Endothelial cell of umbilical vein (primary cell): ENCODE measurements around the gene NLRP9. TPM values are rescaled to one million over a fixed set of nuclear protein-coding genes. Genes with fewer than 3 reads are reported as not detected.

ENCODE experiments used
- BruUV-seq: library from RNA; stranded (reverse); fragments of 400-500 nt; replicated peaks from 2 replicates; lab custom pipeline; 2021; lab: Mats Ljungman, UMichigan
- CTCF ChIA-PET: fragments of 300-600, 350-600 bp; sonication (Branson Sonifier 250); formaldehyde crosslinking; loops from one replicate; lab custom pipeline; 2021; ENCODE audit warnings: antibody characterized with exemption, inconsistent platforms; lab: Charles Lee
- POLR2A ChIA-PET: fragments of 300-600, 350-600 bp; sonication (Branson Sonifier 250); formaldehyde crosslinking; loops from one replicate; lab custom pipeline; 2021; ENCODE audit warnings: antibody characterized with exemption, inconsistent platforms; lab: Charles Lee
- DNase-seq: peaks from one replicate; pipeline ENCODE4 v3.0.0-alpha.2; 2011; ENCODE audit warnings: low read depth, low spot score
- FAIRE-seq: peaks from 2 replicates; lab custom pipeline; 2011; peaks lifted over from hg19 to GRCh38; lab: Jason Lieb, UNC
- H2AFZ ChIP-seq: 2 replicates; pipeline ENCODE4 v1.6.0; 2012; ENCODE audit warnings: low read depth, low read length, control low read depth, inconsistent platforms
- H3K27ac ChIP-seq: 2 replicates; pipeline ENCODE4 v1.5.1; 2011; ENCODE audit warnings: low read depth, mild to moderate bottlenecking, control low read depth, low read length, moderate library complexity; ENCODE audit not compliant: insufficient read depth
- H3K27me3 ChIP-seq, 2 experiments: 2 replicates each; pipeline versions ENCODE4 v1.6.0 to v1.6.1; 2011; ENCODE audit warnings: low read length in 2 of 2, mixed read lengths in 1 of 2; ENCODE audit not compliant: control insufficient read depth in 2 of 2, insufficient read depth in 2 of 2
- H3K36me3 ChIP-seq, 2 experiments: 2 replicates in 1 of 2; 3 replicates in 1 of 2; pipeline ENCODE4 v1.5.1; 2011; ENCODE audit warnings: low read length in 2 of 2, mild to moderate bottlenecking in 1 of 2, moderate library complexity in 1 of 2; ENCODE audit not compliant: control insufficient read depth in 2 of 2, insufficient read depth in 2 of 2; ENCODE audit errors: extremely low read depth in 1 of 2
- H3K4me1 ChIP-seq: 3 replicates; pipeline ENCODE4 v1.5.1; 2011; ENCODE audit warnings: mild to moderate bottlenecking, low read length; ENCODE audit not compliant: control insufficient read depth, insufficient read depth; ENCODE audit errors: extremely low read depth
- H3K4me2 ChIP-seq: 2 replicates; pipeline ENCODE4 v1.6.1; 2011; ENCODE audit warnings: low read length, control low read depth, mixed read lengths; ENCODE audit not compliant: insufficient read depth
- H3K4me3 ChIP-seq, 3 experiments: fragments of 200-600 bp in 1 of 3; sonication (generic), shearing (Covaris generic) in 1 of 3; replicated peaks in 1 of 3; 2 replicates each; pipeline ENCODE4 v1.5.1; 2011 to 2016; ENCODE audit warnings: control low read depth in 3 of 3, low read length in 3 of 3, mild to moderate bottlenecking in 2 of 3, inconsistent platforms in 1 of 3, low read depth in 1 of 3, moderate library complexity in 1 of 3; ENCODE audit not compliant: insufficient read depth in 1 of 3
- H3K79me2 ChIP-seq: 2 replicates; pipeline ENCODE4 v1.6.0; 2012; ENCODE audit warnings: low read length, inconsistent platforms; ENCODE audit not compliant: control insufficient read depth, insufficient read depth
- H3K9ac ChIP-seq: replicated peaks from 2 replicates; pipeline ENCODE3; 2011; ENCODE audit warnings: low read length, control low read depth; ENCODE audit not compliant: insufficient read depth; ENCODE audit errors: extremely low read depth
- H3K9me1 ChIP-seq: replicated peaks from 3 replicates; pipeline ENCODE4 v1.6.0; 2011; ENCODE audit warnings: mild to moderate bottlenecking, low read length; ENCODE audit not compliant: control insufficient read depth, insufficient read depth; ENCODE audit errors: extremely low read depth
- H3K9me3 ChIP-seq: replicated peaks from 2 replicates; pipeline ENCODE4 v1.5.1; 2012; ENCODE audit warnings: low read length, inconsistent platforms; ENCODE audit not compliant: control insufficient read depth, insufficient read depth
- H4K20me1 ChIP-seq: replicated peaks from 2 replicates; pipeline ENCODE3; 2011; ENCODE audit warnings: mild to moderate bottlenecking, low read length; ENCODE audit not compliant: control insufficient read depth, insufficient read depth; ENCODE audit errors: extremely low read depth
- FOS ChIP-seq: IDR thresholded peaks from 2 replicates; pipeline ENCODE4 v1.6.1; 2011; ENCODE audit warnings: mild to moderate bottlenecking, low read length, moderate library complexity, borderline replicate concordance; ENCODE audit not compliant: insufficient read depth
- MAX ChIP-seq: IDR thresholded peaks from 2 replicates; pipeline ENCODE4 v1.6.1; 2011; ENCODE audit not compliant: insufficient read depth, insufficient read length
- MYC ChIP-seq: IDR thresholded peaks from one replicate; pipeline ENCODE4 v1.6.1; 2011; ENCODE audit warnings: mild to moderate bottlenecking, low read depth, low read length
- POLR2A ChIP-seq: IDR thresholded peaks from 2 replicates; pipeline ENCODE4 v1.6.1; 2012; ENCODE audit warnings: low read depth, mild to moderate bottlenecking, control low read depth, low read length
- POLR2AphosphoS5 ChIP-seq: IDR thresholded peaks from 2 replicates; pipeline ENCODE4 v1.6.1; 2012; ENCODE audit warnings: low read depth, mild to moderate bottlenecking, control low read depth, low read length, moderate library complexity; ENCODE audit not compliant: insufficient read depth
- dilution Hi-C: fragments of 300-500 bp; cut with MboI; formaldehyde crosslinking; loops from one replicate; pipeline ENCODE4 v1.15.0; 2019; ENCODE audit warnings: low sequenced_read_pairs; ENCODE audit not compliant: extremely low pct_ligation_motif_present
- intact Hi-C: fragments of 100-400 bp; cut with micrococcal nuclease; formaldehyde crosslinking; loops from one replicate; pipeline ENCODE4 v1.10.0; 2022
- polyA plus RNA-seq, 4 experiments: library from polyadenylated mRNA; depleted of rRNA in 3 of 4; stranded (reverse) in 3 of 4; unstranded in 1 of 4; fragments of >200 nt; gene quantifications; 2 replicates each; pipeline versions ENCODE4 v1.2.1 to v1.2.3, GENCODE V29; 2011 to 2012; ENCODE audit warnings: missing spikeins in 1 of 4
- total RNA-seq: library from RNA; stranded (reverse); gene quantifications from 2 replicates; pipeline ENCODE4 v1.2.3, GENCODE V29; 2021
- TF ChIP-seq, protein P1 (sequence below), 2 donors: IDR thresholded peaks; 1 replicate in 1 of 2; 2 replicates in 1 of 2; pipeline ENCODE4 v1.5.1; 2011; ENCODE audit warnings: low read length in 2 of 2, mild to moderate bottlenecking in 2 of 2, moderate library complexity in 2 of 2, control low read depth in 1 of 2, inconsistent platforms in 1 of 2, low read depth in 1 of 2; ENCODE audit not compliant: insufficient read depth in 1 of 2; ENCODE audit errors: extremely low read depth in 1 of 2

The NLRP9 gene
- total and polyA plus RNA-seq, 2 donors (not counting 3 experiments of a cell fraction or from before 2014, with no cell fraction given): not detected

GRCh38 chr19:55676383-55676782, 61.8 kb downstream of the NLRP9 start:
- Histone ChIP-seq H3K9me1 (no peaks in the 10 kb centered on the region), H3K27ac (peak overlapping the region; percentile 22), H3K9ac (peak overlapping the region; percentile 75), H3K4me2 (peak overlapping the region; percentile 91), H3K27me3 (no peaks in the 10 kb centered on the region), H3K79me2 (peaks cover 79% of the 10 kb centered on the region), H3K4me1 (peaks cover 44% of the 10 kb centered on the region), H3K36me3 (peaks cover 13 to 21% of the 10 kb centered on the region in 2 experiments), H3K4me3 (peak overlapping the region in 2 of 3 experiments; percentile 17 to 63), H3K9me3 (no peaks in the 10 kb centered on the region), H4K20me1 (peaks cover 5% of the 10 kb centered on the region), H2AFZ (no peak overlapping the region)
- dilution Hi-C loops (no loop called here), intact Hi-C loops (no loop called here)
- FAIRE-seq (no peak), DNase-seq (no peak)
- ChIA-PET CTCF (interaction anchor here (0.8 to 1.2 kb wide), 3 partner anchors 22 to 133 kb away, joined by 3 to 4 read pairs (median 3); no protein-coding TSS in a partner anchor), POLR2A (no interaction called here)
- no TSS peak for BruUV-seq
- TF ChIP-seq, protein P1, sequence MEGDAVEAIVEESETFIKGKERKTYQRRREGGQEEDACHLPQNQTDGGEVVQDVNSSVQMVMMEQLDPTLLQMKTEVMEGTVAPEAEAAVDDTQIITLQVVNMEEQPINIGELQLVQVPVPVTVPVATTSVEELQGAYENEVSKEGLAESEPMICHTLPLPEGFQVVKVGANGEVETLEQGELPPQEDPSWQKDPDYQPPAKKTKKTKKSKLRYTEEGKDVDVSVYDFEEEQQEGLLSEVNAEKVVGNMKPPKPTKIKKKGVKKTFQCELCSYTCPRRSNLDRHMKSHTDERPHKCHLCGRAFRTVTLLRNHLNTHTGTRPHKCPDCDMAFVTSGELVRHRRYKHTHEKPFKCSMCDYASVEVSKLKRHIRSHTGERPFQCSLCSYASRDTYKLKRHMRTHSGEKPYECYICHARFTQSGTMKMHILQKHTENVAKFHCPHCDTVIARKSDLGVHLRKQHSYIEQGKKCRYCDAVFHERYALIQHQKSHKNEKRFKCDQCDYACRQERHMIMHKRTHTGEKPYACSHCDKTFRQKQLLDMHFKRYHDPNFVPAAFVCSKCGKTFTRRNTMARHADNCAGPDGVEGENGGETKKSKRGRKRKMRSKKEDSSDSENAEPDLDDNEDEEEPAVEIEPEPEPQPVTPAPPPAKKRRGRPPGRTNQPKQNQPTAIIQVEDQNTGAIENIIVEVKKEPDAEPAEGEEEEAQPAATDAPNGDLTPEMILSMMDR (IDR thresholded peaks at IDR 0.05; ENCODE audit: extremely low read depth in 1 of 2, insufficient read depth in 1 of 2, low read depth in 1 of 2, low read length in 2 of 2): peak in 1 of 2 donors; percentile 3
- no peak for TF ChIP-seq POLR2A

DNA sequence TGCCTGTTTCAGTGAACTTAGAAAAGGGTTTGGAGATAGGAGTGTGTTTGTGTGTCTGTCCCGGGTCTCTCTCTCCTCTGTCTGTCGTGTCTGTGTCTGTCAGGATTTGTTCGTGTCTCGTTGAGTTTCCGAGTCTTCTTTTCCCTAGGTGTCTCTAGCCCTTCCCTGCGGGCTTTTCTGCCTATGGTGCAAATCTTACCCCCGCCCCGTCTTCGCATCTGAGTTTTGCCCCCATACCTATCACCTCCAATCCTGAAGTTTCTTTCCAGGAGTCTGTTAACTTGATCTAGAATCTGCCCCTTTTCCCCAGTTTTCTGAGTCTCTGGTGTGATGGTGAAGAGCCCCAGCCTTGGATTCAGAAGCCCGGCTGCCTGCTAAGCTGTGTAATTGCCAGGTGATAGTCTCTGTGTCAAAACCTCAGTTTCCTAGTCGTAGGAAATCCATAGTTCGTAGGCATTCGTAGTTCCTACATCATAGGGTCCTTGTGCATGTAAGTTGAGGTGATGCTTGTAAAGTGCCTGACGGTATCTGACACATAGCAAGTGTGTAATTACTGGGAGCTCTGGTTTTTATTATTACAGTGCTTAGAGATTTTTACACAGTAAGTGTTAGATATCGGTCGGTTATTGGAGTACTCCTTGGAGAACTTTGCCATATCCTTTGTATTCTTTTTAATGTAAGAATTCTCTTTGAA, 62.4 kb downstream of the NLRP9 start:
- POLR2A ChIA-PET: interaction anchor here (0.5 kb wide), 1 partner anchor 182 kb away, joined by 3 read pairs; no protein-coding TSS in a partner anchor
- Histone ChIP-seq H2AFZ (no peak overlapping the region), H3K27me3 (no peaks in the 10 kb centered on the region), H3K79me2 (peaks cover 79% of the 10 kb centered on the region), H3K9me3 (no peaks in the 10 kb centered on the region), H3K27ac (peak overlapping the region; percentile 68), H3K4me3 (peak overlapping the region; percentile 17 to 65 (median 63)), H3K9ac (peak overlapping the region; percentile 75), H3K4me2 (peak overlapping the region; percentile 91), H3K36me3 (peaks cover 13 to 16% of the 10 kb centered on the region in 2 experiments), H3K4me1 (peaks cover 44% of the 10 kb centered on the region), H3K9me1 (no peaks in the 10 kb centered on the region), H4K20me1 (peaks cover 5% of the 10 kb centered on the region)
- CTCF ChIA-PET: interaction anchor here (0.8 to 1.2 kb wide), 3 partner anchors 22 to 134 kb away, joined by 3 to 4 read pairs (median 3); no protein-coding TSS in a partner anchor
- dilution Hi-C loops: no loop called here
- intact Hi-C loops: loop anchor here (1.0 kb wide), 1 partner anchor 22 kb away; no protein-coding TSS in a partner anchor
- BruUV-seq: TSS peak; percentile 45
- DNase-seq (peak; percentile 29), FAIRE-seq (peak; percentile 79)
- no peak for TF ChIP-seq MAX
- TF ChIP-seq, protein P1 (IDR thresholded peaks at IDR 0.05; ENCODE audit: extremely low read depth in 1 of 2, insufficient read depth in 1 of 2, low read depth in 1 of 2, low read length in 2 of 2): no peak
- no peak for TF ChIP-seq MYC
- TF ChIP-seq POLR2AphosphoS5: no peak
- no peak for TF ChIP-seq FOS
- TF ChIP-seq POLR2A: no peak
